HG03064 (cell line): ENCODE results near the gene PTPN13.

Experiments
- ATAC-seq: cut with Tn5 transposase; IDR thresholded peaks from one replicate; pipeline ENCODE4 v1.9.1; 2021; ENCODE audit warnings: low read depth; ENCODE audit not compliant: unreplicated experiment

Gene PTPN13

GRCh38 chr4:86587381-86588140, 6.6 kb upstream of the PTPN13 start:
- no peak for ATAC-seq

- no peak for ATAC-seq
Measured at GRCh38 chr4:86592553-86593249, 1.4 kb upstream of the PTPN13 start.

GRCh38 chr4:86594559-86595425, 677 bp downstream of the PTPN13 start:
- ATAC-seq = peak; percentile 34

GRCh38 chr4:86595426-86595805, 1.3 kb downstream of the PTPN13 start:
- ATAC-seq = no peak

- no peak for ATAC-seq
Measured at GRCh38 chr4:86596807-86597206, 2.7 kb downstream of the PTPN13 start.

- ATAC-seq = no peak
Measured at GRCh38 chr4:86600007-86600653, 6.0 kb downstream of the PTPN13 start.

GRCh38 chr4:86603311-86603885, 9.3 kb downstream of the PTPN13 start:
- no peak for ATAC-seq

GRCh38 chr4:86606809-86607208, 12.7 kb downstream of the PTPN13 start:
- ATAC-seq = no peak

- no peak for ATAC-seq
Measured at GRCh38 chr4:86608757-86609375, 14.8 kb downstream of the PTPN13 start.

- ATAC-seq = no peak
Measured at GRCh38 chr4:86611757-86612156, 17.6 kb downstream of the PTPN13 start.

- no peak for ATAC-seq
Measured at GRCh38 chr4:86613734-86614133, 19.6 kb downstream of the PTPN13 start.

- no peak for ATAC-seq
Measured at GRCh38 chr4:86614865-86615264, 20.8 kb downstream of the PTPN13 start.

GRCh38 chr4:86615501-86615900, 21.4 kb downstream of the PTPN13 start:
- no peak for ATAC-seq

GRCh38 chr4:86619656-86620055, 25.5 kb downstream of the PTPN13 start:
- no peak for ATAC-seq

- ATAC-seq = no peak
Measured at GRCh38 chr4:86621435-86621834, 27.3 kb downstream of the PTPN13 start.

GRCh38 chr4:86626066-86626465, 32.0 kb downstream of the PTPN13 start:
- ATAC-seq = no peak

- no peak for ATAC-seq
Measured at GRCh38 chr4:86627462-86628135, 33.5 kb downstream of the PTPN13 start.

- ATAC-seq = no peak
Measured at GRCh38 chr4:86630629-86631028, 36.5 kb downstream of the PTPN13 start.

- ATAC-seq = no peak
Measured at GRCh38 chr4:86631166-86631565, 37.1 kb downstream of the PTPN13 start.
